ENCODE data around the gene MTG1.
A peak's percentile ranks its signal among the peaks of the same experiment; 100 is the strongest.
"Not testable (repeated sequence)": the region's sequence is repeated elsewhere in the genome, so short reads cannot be mapped to it uniquely, and the experiment has no call there.

The MTG1 gene

GRCh38 chr10:133401981-133402725 lies 8.2 kb downstream of the MTG1 start:
- peak in 1 of 2 experiments; percentile 12 for DNase-seq

GRCh38 chr10:133403359-133403758 lies 9.4 kb downstream of the MTG1 start:
- no peak for DNase-seq

- DNase-seq = no peak
Measured at GRCh38 chr10:133403784-133404183, 9.8 kb downstream of the MTG1 start.

GRCh38 chr10:133405272-133405671 lies 11.3 kb downstream of the MTG1 start:
- no peak for DNase-seq

- DNase-seq = no peak
Measured at GRCh38 chr10:133405844-133406527, 12.0 kb downstream of the MTG1 start.

- no peak for DNase-seq
Measured at GRCh38 chr10:133411523-133412380, 17.8 kb downstream of the MTG1 start.

GRCh38 chr10:133412381-133412711 lies 18.4 kb downstream of the MTG1 start:
- DNase-seq = no peak

GRCh38 chr10:133414401-133414800 lies 20.4 kb downstream of the MTG1 start:
- not testable (repeated sequence) for DNase-seq

- DNase-seq = no peak
Measured at GRCh38 chr10:133415752-133416151, 21.8 kb downstream of the MTG1 start.

GRCh38 chr10:133418289-133418993 lies 24.5 kb downstream of the MTG1 start:
- DNase-seq = no peak

- no peak for DNase-seq
Measured at GRCh38 chr10:133419211-133419950, 25.4 kb downstream of the MTG1 start.

- DNase-seq = no peak
Measured at GRCh38 chr10:133420028-133420427, 26.1 kb downstream of the MTG1 start.

- DNase-seq = no peak
Measured at GRCh38 chr10:133420579-133420978, 26.6 kb downstream of the MTG1 start.

- DNase-seq = no peak
Measured at GRCh38 chr10:133421336-133422222, 27.6 kb downstream of the MTG1 start.

GRCh38 chr10:133422223-133422806 lies 28.4 kb downstream of the MTG1 start:
- no peak for DNase-seq

GRCh38 chr10:133422807-133423771 lies 29.1 kb downstream of the MTG1 start:
- peak in 1 of 2 experiments; percentile 34 for DNase-seq

GRCh38 chr10:133424102-133424501 lies 30.1 kb downstream of the MTG1 start:
- DNase-seq = not testable (repeated sequence)

GRCh38 chr10:133424601-133425000 lies 30.6 kb downstream of the MTG1 start, which contains the start of gene SPRN:
TSS of gene SPRN (minus strand) at chr10:133424625. CDS start at chr10:133423681, 944 bp downstream.
- not testable (repeated sequence) for DNase-seq

GRCh38 chr10:133429571-133429970 lies 35.6 kb downstream of the MTG1 start:
- not testable (repeated sequence) for DNase-seq

Measured in activated T-cell treated with anti-CD3 and anti-CD28 coated beads, Interleukin-2, amount 50 U/mL, for 48 hours (primary cell).